ENCODE results near the gene HEPACAM2.

DNA sequence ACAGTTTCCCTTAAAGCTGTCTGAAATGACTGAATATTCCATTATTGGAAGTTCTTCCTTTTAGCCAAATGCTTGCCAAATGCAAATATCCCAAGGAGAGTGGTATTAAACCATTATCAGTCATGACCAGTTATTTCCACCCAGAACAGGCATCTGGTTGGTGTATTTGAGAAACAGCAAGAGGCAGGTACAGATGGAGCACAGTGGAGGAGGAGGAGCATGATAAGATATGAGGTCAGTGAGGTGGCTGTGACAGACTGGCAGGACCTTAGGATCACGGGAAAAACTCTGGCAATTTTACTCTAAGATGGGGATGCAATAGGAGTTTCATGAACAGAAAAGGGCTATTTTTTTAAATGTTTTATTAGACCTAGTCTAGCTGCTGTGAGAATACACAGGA is 6.4 kb downstream of the HEPACAM2 start:
- no peak for TF ChIP-seq POLR2A (IDR thresholded peaks at IDR 0.05; ENCODE audit: control extremely low read depth in 1 of 2, low read depth in 2 of 2, low read length in 2 of 2)
- no peak for TF ChIP-seq CTCF (IDR thresholded peaks at IDR 0.05; ENCODE audit: control extremely low read depth in 1 of 3, insufficient read depth in 1 of 3, low read depth in 1 of 3, low read length in 3 of 3)
- no peak for TF ChIP-seq POLR2AphosphoS5 (IDR thresholded peaks at IDR 0.05; ENCODE audit: low read depth, low read length)
- TF ChIP-seq JUN (IDR thresholded peaks at IDR 0.05; ENCODE audit: low read depth, low read length), result no peak
- TF ChIP-seq CHD1 (IDR thresholded peaks at IDR 0.05; ENCODE audit: low read depth, low read length), result no peak
- no peak for TF ChIP-seq TCF12 (IDR thresholded peaks at IDR 0.05; ENCODE audit: low read depth, low read length)
- TF ChIP-seq EZH2 (IDR thresholded peaks at IDR 0.05; ENCODE audit: low read depth, low read length, severe bottlenecking), result no peak
- no peak for TF ChIP-seq TAF1 (IDR thresholded peaks at IDR 0.05; ENCODE audit: low read depth, low read length)
- TF ChIP-seq, protein P1, sequence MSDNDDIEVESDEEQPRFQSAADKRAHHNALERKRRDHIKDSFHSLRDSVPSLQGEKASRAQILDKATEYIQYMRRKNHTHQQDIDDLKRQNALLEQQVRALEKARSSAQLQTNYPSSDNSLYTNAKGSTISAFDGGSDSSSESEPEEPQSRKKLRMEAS (IDR thresholded peaks at IDR 0.05), result no peak
